Right atrium auricular region (tissue), 2 donors: ENCODE data around the gene SLC11A2. TPM values are rescaled to one million over a fixed set of nuclear protein-coding genes. Genes with fewer than 3 reads are reported as not detected.

Source experiments
- DNase-seq: peaks from one replicate; pipeline ENCODE4 v3.0.0-alpha.2; 2019; ENCODE audit warnings: low spot score
- H3K27ac ChIP-seq, 2 donors: fragments of 200-600 bp; sonication (generic); 1 replicate in 1 of 2; 2 replicates in 1 of 2; pipeline ENCODE4 v1.5.1; 2016 to 2019
- H3K27me3 ChIP-seq, 2 donors: fragments of 200-600 bp; sonication (generic); one replicate each; pipeline versions ENCODE4 v1.5.1 to v1.6.0; 2017 to 2019
- H3K36me3 ChIP-seq: fragments of 200-600 bp; sonication (generic); one replicate; pipeline ENCODE4 v1.5.1; 2016
- H3K4me1 ChIP-seq, 2 donors: fragments of 200-600 bp; sonication (generic); one replicate each; pipeline versions ENCODE4 v1.5.1 to v1.6.0; 2017 to 2019
- H3K4me3 ChIP-seq, 2 donors: fragments of 200-600 bp; sonication (generic); 1 replicate in 1 of 2; 2 replicates in 1 of 2; pipeline ENCODE4 v1.5.1; 2017 to 2019; ENCODE audit warnings: mild to moderate bottlenecking in 1 of 2, moderate library complexity in 1 of 2
- H3K9me3 ChIP-seq, 2 donors: fragments of 200-600 bp; sonication (generic); one replicate each; pipeline ENCODE4 v1.5.1; 2019
- total RNA-seq, 2 donors: library from RNA; depleted of rRNA; stranded (reverse); fragments of >200 nt; gene quantifications; one replicate each; pipeline ENCODE4 v1.1.0, GENCODE V29; 2016
- TF ChIP-seq, protein P1 (sequence below), 2 donors: fragments of 200-600 bp; sonication (generic); IDR thresholded peaks; one replicate each; pipeline ENCODE4 v1.5.1; 2019; ENCODE audit warnings: antibody characterized with exemption in 2 of 2

The SLC11A2 gene
- total RNA-seq, 2 donors from 2014 or later = 25.5 to 40.9 TPM

DNA sequence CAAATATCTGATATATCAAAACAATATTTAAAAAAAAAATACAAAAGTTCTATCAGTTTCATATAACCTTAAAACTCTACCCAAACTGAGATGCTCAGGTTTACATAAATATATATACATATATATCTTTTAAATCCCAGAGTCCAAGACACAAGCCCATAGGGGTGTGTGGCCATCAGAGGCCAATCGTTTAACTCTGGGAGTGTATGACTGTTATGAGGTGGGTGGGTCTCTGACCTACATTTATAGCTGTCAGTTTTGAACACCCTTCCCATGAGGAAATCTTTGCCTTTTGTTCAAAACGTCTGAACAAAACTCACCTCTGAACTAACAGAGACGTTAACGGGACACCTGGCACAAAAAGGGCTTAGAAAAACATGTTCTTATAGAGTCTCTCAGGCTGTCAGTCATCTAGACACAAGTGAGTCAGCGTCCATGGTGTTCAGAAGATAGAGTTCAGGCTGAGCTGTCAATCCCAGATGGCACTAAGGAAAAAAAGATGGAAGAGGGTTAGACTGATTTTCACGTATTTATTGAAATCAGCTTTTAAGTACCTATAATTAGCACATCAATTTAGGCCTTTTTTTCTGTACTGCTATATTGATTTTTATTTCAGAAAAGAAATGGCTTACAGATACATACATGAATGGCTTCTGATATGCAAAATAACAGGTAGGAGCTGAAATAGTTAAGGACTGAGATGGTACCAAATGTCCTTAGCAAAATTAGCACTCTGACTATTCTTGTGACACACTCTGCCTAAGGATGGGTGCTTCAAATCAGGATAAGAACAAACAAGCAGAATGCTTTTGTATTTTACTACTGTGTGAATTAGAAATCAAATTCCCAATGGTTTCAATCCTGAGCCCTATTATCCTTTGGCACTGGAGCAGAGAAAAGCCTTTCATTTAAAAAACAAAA lies 44.6 kb downstream of the SLC11A2 start:
- H3K4me1 ChIP-seq = peaks cover 0 to 25% of the 10 kb centered on the region in 2 donors
- TF ChIP-seq, protein P1, sequence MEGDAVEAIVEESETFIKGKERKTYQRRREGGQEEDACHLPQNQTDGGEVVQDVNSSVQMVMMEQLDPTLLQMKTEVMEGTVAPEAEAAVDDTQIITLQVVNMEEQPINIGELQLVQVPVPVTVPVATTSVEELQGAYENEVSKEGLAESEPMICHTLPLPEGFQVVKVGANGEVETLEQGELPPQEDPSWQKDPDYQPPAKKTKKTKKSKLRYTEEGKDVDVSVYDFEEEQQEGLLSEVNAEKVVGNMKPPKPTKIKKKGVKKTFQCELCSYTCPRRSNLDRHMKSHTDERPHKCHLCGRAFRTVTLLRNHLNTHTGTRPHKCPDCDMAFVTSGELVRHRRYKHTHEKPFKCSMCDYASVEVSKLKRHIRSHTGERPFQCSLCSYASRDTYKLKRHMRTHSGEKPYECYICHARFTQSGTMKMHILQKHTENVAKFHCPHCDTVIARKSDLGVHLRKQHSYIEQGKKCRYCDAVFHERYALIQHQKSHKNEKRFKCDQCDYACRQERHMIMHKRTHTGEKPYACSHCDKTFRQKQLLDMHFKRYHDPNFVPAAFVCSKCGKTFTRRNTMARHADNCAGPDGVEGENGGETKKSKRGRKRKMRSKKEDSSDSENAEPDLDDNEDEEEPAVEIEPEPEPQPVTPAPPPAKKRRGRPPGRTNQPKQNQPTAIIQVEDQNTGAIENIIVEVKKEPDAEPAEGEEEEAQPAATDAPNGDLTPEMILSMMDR (IDR thresholded peaks at IDR 0.05) = no peak
- peaks cover 17% of the 10 kb centered on the region for H3K36me3 ChIP-seq
- no peaks in the 10 kb centered on the region for H3K27me3 ChIP-seq
- no peak overlapping the region for H3K27ac ChIP-seq
- H3K4me3 ChIP-seq = no peak overlapping the region
- no peak for DNase-seq
- H3K9me3 ChIP-seq = no peaks in the 10 kb centered on the region

DNA sequence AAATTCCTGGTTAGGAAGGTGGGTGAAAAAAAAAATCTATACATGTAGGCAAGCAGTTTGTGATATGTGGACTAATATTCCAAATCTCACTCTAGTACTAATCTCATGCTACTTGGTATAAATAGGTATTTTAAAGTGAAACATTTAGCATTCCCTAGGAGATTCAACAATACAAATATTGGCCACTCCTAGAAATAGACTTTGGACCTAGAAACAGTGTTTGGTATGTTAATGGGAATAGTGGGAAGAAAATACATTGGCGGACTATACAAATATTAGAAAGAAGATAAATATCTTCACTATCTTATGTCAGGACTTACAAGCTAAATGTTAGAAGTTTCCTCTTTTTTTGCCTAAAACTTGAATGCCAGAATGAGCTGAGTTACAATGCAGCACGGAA lies 45.6 kb downstream of the SLC11A2 start:
- peaks cover 0 to 16% of the 10 kb centered on the region in 2 donors for H3K4me1 ChIP-seq
- no peak for DNase-seq
- no peak overlapping the region for H3K27ac ChIP-seq
- H3K9me3 ChIP-seq = no peaks in the 10 kb centered on the region
- peaks cover 17% of the 10 kb centered on the region for H3K36me3 ChIP-seq
- TF ChIP-seq, protein P1 (IDR thresholded peaks at IDR 0.05) = no peak
- H3K4me3 ChIP-seq = no peak overlapping the region
- H3K27me3 ChIP-seq = no peaks in the 10 kb centered on the region

DNA sequence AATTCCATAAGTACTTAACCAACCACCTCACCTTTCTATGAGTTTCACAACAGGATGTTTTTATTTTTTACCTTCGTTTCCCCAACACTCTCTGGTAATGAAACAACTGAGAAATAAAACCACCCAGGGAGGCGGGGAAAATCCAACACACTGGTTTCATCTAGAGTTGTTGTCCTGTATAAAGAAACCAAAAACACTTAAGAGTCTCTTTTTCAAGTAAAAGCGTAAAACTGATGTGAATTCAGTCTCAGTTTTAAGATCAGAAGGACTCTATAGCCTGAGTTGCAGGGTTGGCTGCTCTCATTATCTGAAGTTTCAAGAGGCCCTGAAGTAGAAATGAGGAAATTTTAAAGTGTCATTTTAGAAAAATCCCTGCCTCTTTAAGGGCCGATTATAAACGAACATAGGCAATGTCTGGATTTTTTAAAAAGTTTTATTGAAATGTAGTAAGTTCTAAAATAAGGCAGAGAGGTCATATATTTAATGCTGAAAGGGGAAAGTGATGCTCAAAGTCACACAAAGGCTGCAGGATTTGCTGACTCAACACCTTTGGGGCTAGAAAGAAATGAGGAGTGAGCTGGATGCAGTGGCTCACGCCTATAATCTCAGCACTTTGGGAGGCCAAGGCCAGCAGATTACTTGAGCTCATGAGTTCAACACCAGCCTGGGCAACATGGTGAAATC lies 46.7 kb downstream of the SLC11A2 start:
- no peaks in the 10 kb centered on the region for H3K9me3 ChIP-seq
- peaks cover 17% of the 10 kb centered on the region for H3K36me3 ChIP-seq
- peaks cover 0 to 6% of the 10 kb centered on the region in 2 donors for H3K4me1 ChIP-seq
- no peak overlapping the region for H3K27ac ChIP-seq
- H3K27me3 ChIP-seq = no peaks in the 10 kb centered on the region
- TF ChIP-seq, protein P1 (IDR thresholded peaks at IDR 0.05) = no peak
- H3K4me3 ChIP-seq = no peak overlapping the region
- no peak for DNase-seq

DNA sequence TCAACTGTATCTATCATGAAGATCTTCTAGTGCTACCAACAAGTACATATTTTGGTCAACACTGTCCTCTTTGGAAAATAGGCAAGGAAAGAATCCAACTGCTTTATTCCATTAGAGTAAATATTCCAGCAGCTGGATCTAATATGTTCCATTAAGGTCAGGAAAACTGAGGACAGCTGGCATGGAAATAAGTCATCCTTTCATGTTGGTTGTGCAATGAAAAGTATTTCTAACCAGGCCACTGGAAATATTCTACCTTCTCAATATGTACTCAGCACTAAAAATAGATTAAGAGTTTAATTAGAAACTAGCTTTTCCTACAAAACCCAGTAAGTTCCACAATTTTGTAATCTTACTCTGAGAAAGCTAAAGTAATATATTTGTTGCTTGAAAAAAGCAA lies 54.2 kb downstream of the SLC11A2 start:
- Histone ChIP-seq H3K9me3 (no peaks in the 10 kb centered on the region), H3K27me3 (no peaks in the 10 kb centered on the region), H3K4me3 (no peak overlapping the region), H3K36me3 (peaks cover 10% of the 10 kb centered on the region), H3K4me1 (no peaks in the 10 kb centered on the region), H3K27ac (no peak overlapping the region)
- TF ChIP-seq, protein P1 (IDR thresholded peaks at IDR 0.05) = no peak
- DNase-seq = no peak

DNA sequence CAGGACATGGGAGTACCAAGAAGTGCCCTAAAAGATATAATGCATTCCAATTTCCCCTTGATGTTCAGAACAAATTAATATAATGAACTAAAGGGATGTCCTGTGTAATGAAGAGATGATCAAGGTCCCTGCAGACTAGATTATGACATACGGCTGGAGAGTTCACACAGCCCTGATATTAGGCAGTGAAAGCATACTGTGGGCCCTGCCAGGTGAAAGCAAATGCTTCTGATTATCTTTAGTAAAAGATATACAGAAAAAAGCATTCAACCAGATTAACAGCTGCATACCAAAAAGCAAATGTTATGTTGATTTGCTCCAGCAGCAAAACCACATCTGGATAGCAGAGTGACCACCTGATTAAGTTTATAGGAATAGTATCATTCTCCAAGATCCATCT lies 61.8 kb downstream of the SLC11A2 start:
- DNase-seq = no peak
- H3K27ac ChIP-seq = no peak overlapping the region
- TF ChIP-seq, protein P1 (IDR thresholded peaks at IDR 0.05) = no peak
- no peaks in the 10 kb centered on the region for H3K27me3 ChIP-seq
- no peaks in the 10 kb centered on the region for H3K4me1 ChIP-seq
- no peak overlapping the region for H3K4me3 ChIP-seq
- no peaks in the 10 kb centered on the region for H3K36me3 ChIP-seq
- no peaks in the 10 kb centered on the region for H3K9me3 ChIP-seq
